Activated CD4-positive, alpha-beta T cell treated with anti-CD3 and anti-CD28 coated beads for 4 hours (primary cell): ENCODE measurements around the gene IFT122.

Source experiments
- DNase-seq, 2 donors: peaks; one replicate each; pipeline ENCODE4 v3.0.0-alpha.2; 2020

Gene IFT122

GRCh38 chr3:129559565-129560079, 119.6 kb downstream of the IFT122 start:
- DNase-seq: no peak

GRCh38 chr3:129560269-129560787, 120.3 kb downstream of the IFT122 start:
- no peak for DNase-seq

GRCh38 chr3:129560911-129561594, 121.0 kb downstream of the IFT122 start:
- no peak for DNase-seq

GRCh38 chr3:129561619-129562248, 121.7 kb downstream of the IFT122 start:
- no peak for DNase-seq

- DNase-seq: no peak
These were observed 122.8 kb downstream of the IFT122 start for GRCh38 chr3:129562803-129563202.

GRCh38 chr3:129563332-129563731, 123.3 kb downstream of the IFT122 start:
- no peak for DNase-seq

GRCh38 chr3:129563850-129564535, 124.0 kb downstream of the IFT122 start:
- DNase-seq: no peak

GRCh38 chr3:129564981-129565644, 125.1 kb downstream of the IFT122 start:
- DNase-seq: no peak

- no peak for DNase-seq
These were observed 125.9 kb downstream of the IFT122 start for GRCh38 chr3:129565902-129566301.

- DNase-seq: no peak
These were observed 127.2 kb downstream of the IFT122 start for GRCh38 chr3:129567176-129567705.

GRCh38 chr3:129567939-129568338, 127.9 kb downstream of the IFT122 start:
- no peak for DNase-seq

GRCh38 chr3:129569856-129570255, 129.8 kb downstream of the IFT122 start:
- DNase-seq: no peak
